Measurements from ENCODE around the gene REC8. TPM values are rescaled to one million over a fixed set of nuclear protein-coding genes. Genes with fewer than 3 reads are reported as not detected.

The REC8 gene
- polyA plus RNA-seq, 1 donor (not counting 4 experiments of a cell fraction or from before 2014, with no cell fraction given) = 6.3 TPM

- FAIRE-seq = no peak
- Histone ChIP-seq H3K36me3 (ENCODE audit: control insufficient read depth in 2 of 2, extremely low read depth in 1 of 2, insufficient read depth in 2 of 2, low read length in 2 of 2) (peaks cover 58 to 60% of the 10 kb centered on the region in 2 experiments), H3K4me2 (ENCODE audit: control insufficient read depth, extremely low read depth, insufficient read depth, low read depth, low read length) (no peak overlapping the region), H3K4me3 (ENCODE audit: control insufficient read depth in 2 of 3, extremely low read depth in 1 of 3, insufficient read depth in 2 of 3, low read depth in 1 of 3, low read length in 3 of 3) (no peak overlapping the region), H2AFZ (ENCODE audit: control insufficient read depth, low read length) (no peak overlapping the region), H3K9me3 (ENCODE audit: control insufficient read depth, low read depth, low read length) (no peaks in the 10 kb centered on the region), H4K20me1 (ENCODE audit: control insufficient read depth, extremely low read depth, insufficient read depth, low read length) (peaks cover 8% of the 10 kb centered on the region), H3K79me2 (ENCODE audit: control insufficient read depth, insufficient read depth, low read length) (no peaks in the 10 kb centered on the region), H3K27me3 (ENCODE audit: control insufficient read depth, extremely low read depth, insufficient read depth, low read length) (no peaks in the 10 kb centered on the region), H3K27ac (ENCODE audit: control insufficient read depth, insufficient read depth, low read length) (no peak overlapping the region), H3K9ac (ENCODE audit: control insufficient read depth, extremely low read depth, insufficient read depth, low read length) (no peak overlapping the region), H3K9me1 (ENCODE audit: control insufficient read depth, extremely low read depth, insufficient read depth, low read length) (no peaks in the 10 kb centered on the region), H3K4me1 (ENCODE audit: control insufficient read depth, extremely low read depth, insufficient read depth, low read length) (no peaks in the 10 kb centered on the region)
- TF ChIP-seq CTCF (optimal IDR thresholded peaks at IDR 0.05 in 1 of 3, IDR thresholded peaks at IDR 0.05 in 1 of 3, conservative IDR thresholded peaks at IDR 0.05 in 1 of 3; ENCODE audit: extremely low read depth in 1 of 3, insufficient read depth in 2 of 3, low read length in 3 of 3) = no peak
- no peak for TF ChIP-seq EZH2 (IDR thresholded peaks at IDR 0.05; ENCODE audit: low read length)
- dilution Hi-C loops (cut with MboI; ENCODE audit: extremely low pct_ligation_motif_present, low sequenced_read_pairs) = no loop called here
- DNase-seq (ENCODE audit: low read depth, low spot score) = no peak
Observed at GRCh38 chr14:24181371-24182077, 9.6 kb downstream of the REC8 start.

GRCh38 chr14:24182110-24182882, 10.4 kb downstream of the REC8 start:
- Histone ChIP-seq H3K9ac (ENCODE audit: control insufficient read depth, extremely low read depth, insufficient read depth, low read length) (no peak overlapping the region), H2AFZ (ENCODE audit: control insufficient read depth, low read length) (no peak overlapping the region), H4K20me1 (ENCODE audit: control insufficient read depth, extremely low read depth, insufficient read depth, low read length) (peaks cover 12% of the 10 kb centered on the region), H3K27ac (ENCODE audit: control insufficient read depth, insufficient read depth, low read length) (no peak overlapping the region), H3K9me1 (ENCODE audit: control insufficient read depth, extremely low read depth, insufficient read depth, low read length) (no peaks in the 10 kb centered on the region), H3K36me3 (ENCODE audit: control insufficient read depth in 2 of 2, extremely low read depth in 1 of 2, insufficient read depth in 2 of 2, low read length in 2 of 2) (peaks cover 55 to 68% of the 10 kb centered on the region in 2 experiments), H3K4me1 (ENCODE audit: control insufficient read depth, extremely low read depth, insufficient read depth, low read length) (peaks cover 2% of the 10 kb centered on the region), H3K4me3 (ENCODE audit: control insufficient read depth in 2 of 3, extremely low read depth in 1 of 3, insufficient read depth in 2 of 3, low read depth in 1 of 3, low read length in 3 of 3) (no peak overlapping the region), H3K9me3 (ENCODE audit: control insufficient read depth, low read depth, low read length) (no peaks in the 10 kb centered on the region), H3K4me2 (ENCODE audit: control insufficient read depth, extremely low read depth, insufficient read depth, low read depth, low read length) (no peak overlapping the region), H3K27me3 (ENCODE audit: control insufficient read depth, extremely low read depth, insufficient read depth, low read length) (no peaks in the 10 kb centered on the region), H3K79me2 (ENCODE audit: control insufficient read depth, insufficient read depth, low read length) (peaks cover 4% of the 10 kb centered on the region)
- TF ChIP-seq EZH2 (IDR thresholded peaks at IDR 0.05; ENCODE audit: low read length) = no peak
- TF ChIP-seq CTCF (optimal IDR thresholded peaks at IDR 0.05 in 1 of 3, IDR thresholded peaks at IDR 0.05 in 1 of 3, conservative IDR thresholded peaks at IDR 0.05 in 1 of 3; ENCODE audit: extremely low read depth in 1 of 3, insufficient read depth in 2 of 3, low read length in 3 of 3) = no peak
- FAIRE-seq (no peak), DNase-seq (ENCODE audit: low read depth, low spot score) (no peak)
- dilution Hi-C loops (cut with MboI; ENCODE audit: extremely low pct_ligation_motif_present, low sequenced_read_pairs) = no loop called here

Data from keratinocyte (primary cell).